NCI-H82 treated with DMSO at 0.1 percent for 48 hours (cell line): ENCODE data around the gene CTLA4.

Experiments used
- DNase-seq: peaks from one replicate; lab custom pipeline; 2025; ENCODE audit not compliant: unreplicated experiment; lab: John Stamatoyannopoulos, UW

CTLA4 gene

GRCh38 chr2:203867561-203868200, at the start of gene CTLA4:
Gene CTLA4 (plus strand): TSS chr2:203867771. CDS start chr2:203867943, 172 bp downstream.
- DNase-seq: no peak

GRCh38 chr2:203818656-203819055, 48.9 kb upstream of the CTLA4 start:
- no peak for DNase-seq

GRCh38 chr2:203819434-203820133, 48.0 kb upstream of the CTLA4 start:
- no peak for DNase-seq

GRCh38 chr2:203820969-203821368, 46.6 kb upstream of the CTLA4 start:
- DNase-seq: no peak

GRCh38 chr2:203822240-203822639, 45.3 kb upstream of the CTLA4 start:
- no peak for DNase-seq

- no peak for DNase-seq
Measured at GRCh38 chr2:203823173-203823572, 44.4 kb upstream of the CTLA4 start.

DNA sequence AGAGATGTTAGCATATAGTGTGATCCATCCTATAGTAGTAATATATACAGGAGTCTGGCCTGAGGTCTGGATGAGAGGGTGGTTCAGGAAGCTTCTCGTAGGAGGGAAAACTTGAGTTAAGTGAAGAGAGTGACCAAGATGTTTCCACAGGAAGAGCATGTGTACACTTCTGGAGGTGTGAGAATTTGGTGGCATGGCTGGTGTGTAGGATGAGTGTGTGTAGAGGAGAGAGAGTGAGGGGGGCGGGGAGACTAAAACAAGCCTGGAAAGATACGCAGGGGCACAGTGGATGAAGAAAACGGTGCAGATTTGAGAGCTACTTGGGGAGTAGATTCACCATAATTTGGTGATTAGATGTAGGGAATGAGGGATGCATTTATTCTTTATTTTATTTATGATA, 43.5 kb upstream of the CTLA4 start:
- no peak for DNase-seq

GRCh38 chr2:203824603-203825002, 43.0 kb upstream of the CTLA4 start:
- DNase-seq: no peak

DNA sequence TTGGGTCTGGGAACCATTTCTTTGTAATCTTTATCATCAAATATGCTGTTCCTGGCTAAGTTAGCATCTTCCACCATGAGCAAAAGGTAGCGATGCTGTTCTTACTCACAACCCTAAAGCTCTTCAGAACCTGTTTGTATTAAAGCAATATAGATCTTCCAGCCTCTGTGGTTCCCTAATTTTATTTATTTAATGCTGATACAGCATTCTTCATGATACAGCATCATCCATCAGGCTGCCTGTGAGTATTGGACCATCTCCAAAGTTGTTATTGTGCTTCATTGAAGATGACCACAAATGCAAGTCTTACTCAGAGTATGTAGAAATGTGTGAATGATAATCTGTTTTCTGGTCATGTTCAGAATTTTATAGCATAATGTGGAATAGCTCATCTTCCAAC, 40.9 kb upstream of the CTLA4 start:
- no peak for DNase-seq

- no peak for DNase-seq
Measured at GRCh38 chr2:203830304-203831055, 37.1 kb upstream of the CTLA4 start.

- DNase-seq: no peak
Measured at GRCh38 chr2:203835420-203835819, 32.2 kb upstream of the CTLA4 start.

DNA sequence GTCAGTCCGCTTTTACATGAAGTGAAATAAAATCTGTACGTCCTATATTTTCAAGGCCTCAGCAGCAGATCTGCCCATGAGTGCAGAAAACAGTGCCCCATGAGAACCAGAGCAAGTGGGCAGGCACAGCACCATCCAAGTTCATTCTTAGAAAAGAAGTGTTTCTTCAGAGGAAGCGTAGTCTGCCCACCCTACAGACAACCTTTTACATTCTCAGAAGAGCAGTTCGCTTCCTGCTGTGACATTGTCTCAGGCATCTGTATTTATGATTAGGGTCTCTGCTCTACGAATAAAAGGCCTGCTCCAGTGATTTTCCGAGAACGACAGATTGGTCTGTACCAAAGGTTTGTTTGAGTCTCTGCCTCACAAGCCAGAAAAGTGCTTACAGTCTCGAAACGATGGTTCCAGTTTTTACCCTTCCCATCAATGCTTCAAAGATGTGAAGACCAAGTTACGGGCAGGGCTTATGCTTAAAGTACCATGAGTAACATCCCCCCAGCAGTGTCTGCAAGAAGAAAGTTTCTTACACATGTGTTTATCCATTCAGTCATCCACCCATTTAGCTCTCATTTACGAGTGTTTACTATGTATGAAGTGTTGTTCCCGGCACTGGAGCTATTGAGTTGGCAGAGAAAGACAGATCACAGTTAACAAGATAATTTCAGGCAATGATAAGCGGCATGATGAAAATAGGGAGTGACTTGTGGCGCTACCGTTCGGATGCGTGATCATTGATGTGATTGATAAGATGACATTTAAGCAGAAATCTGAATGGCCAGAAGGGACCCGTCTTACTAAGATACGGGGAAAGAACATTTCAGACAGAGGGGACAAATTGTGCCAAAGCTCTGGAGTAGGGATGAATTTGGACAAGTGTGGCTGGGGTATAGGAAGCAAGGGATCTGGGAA, 31.4 kb upstream of the CTLA4 start:
- DNase-seq: no peak

DNA sequence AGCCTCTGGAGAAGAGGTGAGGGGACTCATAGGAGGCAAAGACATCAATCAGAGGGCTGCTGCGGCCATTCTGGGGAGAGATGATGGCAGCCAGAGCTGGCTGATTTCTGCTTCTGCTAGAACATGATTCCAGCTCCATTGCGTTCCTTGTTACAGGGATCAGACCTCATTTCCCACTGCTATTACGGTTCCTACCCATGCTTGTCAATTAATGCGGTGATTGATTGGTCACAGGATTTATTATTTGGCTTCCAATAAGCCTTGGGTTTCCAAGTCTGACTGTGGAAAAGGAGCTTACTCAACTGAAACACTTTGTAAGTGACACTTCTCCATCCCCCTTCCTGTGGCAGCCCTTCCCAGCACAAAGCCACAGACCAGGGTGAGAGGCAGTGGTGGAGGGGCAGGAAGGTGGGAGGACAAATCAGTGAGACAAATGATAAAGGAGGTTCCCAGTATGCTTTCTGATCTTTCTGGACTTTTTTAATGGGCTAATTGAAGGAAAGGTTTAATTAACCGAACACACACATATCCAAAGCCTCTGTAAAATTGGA, 26.8 kb upstream of the CTLA4 start:
- DNase-seq: no peak

DNA sequence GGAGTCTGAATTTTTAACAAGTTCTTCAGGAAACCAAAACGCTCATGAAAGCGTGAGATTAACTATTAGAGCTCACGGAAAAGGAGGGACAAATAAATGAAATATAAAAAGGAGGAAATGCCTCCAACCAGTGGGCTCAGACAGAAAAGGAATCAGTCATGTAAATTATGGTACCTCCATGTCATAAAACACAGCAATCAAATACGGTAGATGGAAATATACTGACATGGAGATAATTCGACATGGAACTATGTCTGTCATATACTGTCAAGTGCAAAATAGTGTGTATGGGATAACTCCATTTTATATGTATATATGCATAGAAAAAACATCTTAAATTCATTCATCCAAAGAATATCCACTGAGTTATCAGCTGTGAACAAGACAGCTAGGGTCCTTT, 25.9 kb upstream of the CTLA4 start:
- no peak for DNase-seq

DNA sequence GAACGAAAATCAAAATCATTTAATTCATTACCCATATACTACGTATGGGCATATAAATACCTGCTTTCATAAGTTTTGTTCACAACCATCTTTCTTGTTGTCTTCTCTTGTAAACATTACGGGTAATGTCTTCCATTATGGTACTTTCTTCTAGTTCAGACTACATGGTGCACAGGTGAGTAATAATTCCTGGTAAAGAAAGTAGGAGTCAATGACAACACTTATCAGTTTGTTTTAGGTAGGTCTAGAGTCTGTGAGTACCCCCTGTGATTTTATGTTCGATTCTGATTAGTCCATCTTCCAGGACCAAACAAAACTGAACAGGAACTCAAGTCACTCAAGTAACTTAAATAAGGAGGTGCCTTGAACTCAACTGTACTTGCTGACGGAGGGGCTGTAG, 25.2 kb upstream of the CTLA4 start:
- no peak for DNase-seq

GRCh38 chr2:203846490-203847105, 21.0 kb upstream of the CTLA4 start:
- no peak for DNase-seq

- no peak for DNase-seq
Measured at GRCh38 chr2:203849010-203849409, 18.6 kb upstream of the CTLA4 start.

- no peak for DNase-seq
Measured at GRCh38 chr2:203852760-203853159, 14.8 kb upstream of the CTLA4 start.

- no peak for DNase-seq
Measured at GRCh38 chr2:203853271-203853670, 14.3 kb upstream of the CTLA4 start.

GRCh38 chr2:203853722-203854121, 13.8 kb upstream of the CTLA4 start:
- DNase-seq: no peak
